ENCODE results near the gene MAPT.

Gene MAPT

DNA sequence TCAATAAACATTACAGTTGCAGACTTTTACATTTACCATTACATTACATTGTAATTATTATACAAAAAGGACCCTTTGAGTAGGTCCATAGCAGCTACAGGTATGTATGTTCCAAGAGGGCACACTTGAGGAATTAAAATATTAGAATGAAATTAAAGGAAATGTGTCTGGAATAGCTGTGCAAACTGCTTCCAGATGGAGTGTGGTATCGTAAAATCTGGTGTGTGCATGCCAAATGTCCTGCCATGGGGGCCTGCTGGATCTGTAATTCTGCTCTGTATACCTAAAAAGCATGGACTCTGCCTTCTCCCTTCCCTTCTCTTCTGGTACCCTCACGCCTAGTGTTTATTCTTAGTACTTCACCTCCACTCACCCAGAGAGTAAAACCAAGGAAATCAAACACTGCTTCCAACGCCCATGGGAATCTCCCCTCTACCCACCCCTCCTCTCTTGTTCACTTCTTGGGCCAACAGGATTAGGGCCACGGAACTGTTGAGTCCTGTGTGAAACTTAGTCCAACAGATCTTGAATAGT, 143.4 kb downstream of the MAPT start:
- TF ChIP-seq ZNF274 (IDR thresholded peaks at IDR 0.05; ENCODE audit: low read depth, low read length) (no peak), YY1 (IDR thresholded peaks at IDR 0.05; ENCODE audit: insufficient read depth, insufficient read length) (no peak), SUZ12 (IDR thresholded peaks at IDR 0.05; ENCODE audit: extremely low read depth, insufficient read depth, insufficient read length) (no peak)
- no peaks in the 10 kb centered on the region for H3K9me3 ChIP-seq (ENCODE audit: insufficient read depth, low read length)
- no peak overlapping the region for H3K9ac ChIP-seq (ENCODE audit: insufficient read length, low read depth)
- no peaks in the 10 kb centered on the region for H3K27me3 ChIP-seq (ENCODE audit: insufficient read depth, insufficient read length)
- no peak for DNase-seq (ENCODE audit: low read depth, low spot score)
- no peaks in the 10 kb centered on the region for H3K4me1 ChIP-seq (ENCODE audit: insufficient read depth, insufficient read length)
- no peak overlapping the region for H3K4me3 ChIP-seq (ENCODE audit: insufficient read length, low read depth)
- peaks cover 95% of the 10 kb centered on the region for H3K36me3 ChIP-seq (ENCODE audit: insufficient read depth, insufficient read length, low read length)

- Histone ChIP-seq H3K9ac (ENCODE audit: insufficient read length, low read depth) (no peak overlapping the region), H3K27me3 (ENCODE audit: insufficient read depth, insufficient read length) (no peaks in the 10 kb centered on the region), H3K9me3 (ENCODE audit: insufficient read depth, low read length) (no peaks in the 10 kb centered on the region), H3K4me1 (ENCODE audit: insufficient read depth, insufficient read length) (no peaks in the 10 kb centered on the region), H3K36me3 (ENCODE audit: insufficient read depth, insufficient read length, low read length) (peaks cover 95% of the 10 kb centered on the region), H3K4me3 (ENCODE audit: insufficient read length, low read depth) (no peak overlapping the region)
- TF ChIP-seq SUZ12 (IDR thresholded peaks at IDR 0.05; ENCODE audit: extremely low read depth, insufficient read depth, insufficient read length) (no peak), ZNF274 (IDR thresholded peaks at IDR 0.05; ENCODE audit: low read depth, low read length) (no peak), YY1 (IDR thresholded peaks at IDR 0.05; ENCODE audit: insufficient read depth, insufficient read length) (no peak)
- no peak for DNase-seq (ENCODE audit: low read depth, low spot score)
Observed at GRCh38 chr17:46038414-46038813, 144.1 kb downstream of the MAPT start.

GRCh38 chr17:46038937-46039336, 144.6 kb downstream of the MAPT start:
- Histone ChIP-seq H3K4me1 (ENCODE audit: insufficient read depth, insufficient read length) (no peaks in the 10 kb centered on the region), H3K27me3 (ENCODE audit: insufficient read depth, insufficient read length) (no peaks in the 10 kb centered on the region), H3K9ac (ENCODE audit: insufficient read length, low read depth) (no peak overlapping the region), H3K9me3 (ENCODE audit: insufficient read depth, low read length) (no peaks in the 10 kb centered on the region), H3K36me3 (ENCODE audit: insufficient read depth, insufficient read length, low read length) (peaks cover 95% of the 10 kb centered on the region), H3K4me3 (ENCODE audit: insufficient read length, low read depth) (no peak overlapping the region)
- TF ChIP-seq ZNF274 (IDR thresholded peaks at IDR 0.05; ENCODE audit: low read depth, low read length) (no peak), YY1 (IDR thresholded peaks at IDR 0.05; ENCODE audit: insufficient read depth, insufficient read length) (no peak), SUZ12 (IDR thresholded peaks at IDR 0.05; ENCODE audit: extremely low read depth, insufficient read depth, insufficient read length) (no peak)
- DNase-seq (ENCODE audit: low read depth, low spot score), result no peak

- no peak for TF ChIP-seq SUZ12 (IDR thresholded peaks at IDR 0.05; ENCODE audit: extremely low read depth, insufficient read depth, insufficient read length)
- TF ChIP-seq YY1 (IDR thresholded peaks at IDR 0.05; ENCODE audit: insufficient read depth, insufficient read length), result no peak
- no peak for TF ChIP-seq ZNF274 (IDR thresholded peaks at IDR 0.05; ENCODE audit: low read depth, low read length)
- H3K9ac ChIP-seq (ENCODE audit: insufficient read length, low read depth), result no peak overlapping the region
- H3K9me3 ChIP-seq (ENCODE audit: insufficient read depth, low read length), result no peaks in the 10 kb centered on the region
- H3K4me1 ChIP-seq (ENCODE audit: insufficient read depth, insufficient read length), result no peaks in the 10 kb centered on the region
- no peak for DNase-seq (ENCODE audit: low read depth, low spot score)
- H3K27me3 ChIP-seq (ENCODE audit: insufficient read depth, insufficient read length), result no peaks in the 10 kb centered on the region
- no peak overlapping the region for H3K4me3 ChIP-seq (ENCODE audit: insufficient read length, low read depth)
- H3K36me3 ChIP-seq (ENCODE audit: insufficient read depth, insufficient read length, low read length), result peaks cover 94% of the 10 kb centered on the region
Observed at GRCh38 chr17:46039592-46040186, 145.3 kb downstream of the MAPT start.

DNA sequence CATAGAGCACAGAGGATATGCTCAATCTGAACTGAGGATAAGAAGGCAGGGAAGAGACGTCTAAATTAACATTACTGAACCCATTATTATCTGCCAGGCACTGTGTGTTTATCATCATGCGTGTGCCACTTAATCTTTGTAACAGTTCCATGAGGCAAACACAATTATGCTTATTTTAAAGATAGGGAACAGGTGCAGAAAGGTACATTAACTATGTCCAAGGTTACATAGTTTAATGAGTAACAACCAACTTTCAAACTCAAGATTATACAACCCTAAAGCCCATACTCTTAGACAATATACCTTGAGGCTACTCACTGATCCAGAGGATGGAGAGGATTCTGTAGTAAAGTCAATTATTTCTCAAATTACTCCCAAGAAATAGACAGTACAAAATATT, 147.9 kb downstream of the MAPT start:
- H3K4me1 ChIP-seq (ENCODE audit: insufficient read depth, insufficient read length), result no peaks in the 10 kb centered on the region
- no peaks in the 10 kb centered on the region for H3K27me3 ChIP-seq (ENCODE audit: insufficient read depth, insufficient read length)
- H3K9me3 ChIP-seq (ENCODE audit: insufficient read depth, low read length), result no peaks in the 10 kb centered on the region
- peaks cover 84% of the 10 kb centered on the region for H3K36me3 ChIP-seq (ENCODE audit: insufficient read depth, insufficient read length, low read length)
- H3K9ac ChIP-seq (ENCODE audit: insufficient read length, low read depth), result no peak overlapping the region
- TF ChIP-seq SUZ12 (IDR thresholded peaks at IDR 0.05; ENCODE audit: extremely low read depth, insufficient read depth, insufficient read length) (no peak), YY1 (IDR thresholded peaks at IDR 0.05; ENCODE audit: insufficient read depth, insufficient read length) (no peak), ZNF274 (IDR thresholded peaks at IDR 0.05; ENCODE audit: low read depth, low read length) (no peak)
- H3K4me3 ChIP-seq (ENCODE audit: insufficient read length, low read depth), result no peak overlapping the region
- DNase-seq (ENCODE audit: low read depth, low spot score), result no peak

DNA sequence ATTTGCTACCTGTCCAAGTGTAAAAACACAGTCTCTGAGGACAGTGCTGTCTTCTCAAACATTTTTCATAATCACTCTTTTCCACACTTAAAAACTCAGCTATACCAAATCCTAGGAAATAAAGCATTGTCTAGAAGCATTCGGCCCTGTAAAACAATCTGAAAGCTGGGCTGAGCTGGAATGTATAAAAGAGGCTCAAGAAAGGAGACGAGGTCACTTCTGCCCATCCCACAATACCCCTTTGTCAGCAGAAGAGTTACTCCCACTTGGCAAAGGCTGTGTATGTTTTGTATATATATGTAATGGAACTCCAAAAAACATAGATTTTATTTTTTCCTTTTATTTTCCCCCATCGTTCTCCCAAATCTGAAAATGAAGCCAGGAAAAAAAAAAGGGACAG, 148.6 kb downstream of the MAPT start:
- no peaks in the 10 kb centered on the region for H3K4me1 ChIP-seq (ENCODE audit: insufficient read depth, insufficient read length)
- DNase-seq (ENCODE audit: low read depth, low spot score), result no peak
- TF ChIP-seq ZNF274 (IDR thresholded peaks at IDR 0.05; ENCODE audit: low read depth, low read length) (no peak), YY1 (IDR thresholded peaks at IDR 0.05; ENCODE audit: insufficient read depth, insufficient read length) (no peak), SUZ12 (IDR thresholded peaks at IDR 0.05; ENCODE audit: extremely low read depth, insufficient read depth, insufficient read length) (no peak)
- H3K9me3 ChIP-seq (ENCODE audit: insufficient read depth, low read length), result no peaks in the 10 kb centered on the region
- H3K36me3 ChIP-seq (ENCODE audit: insufficient read depth, insufficient read length, low read length), result peaks cover 84% of the 10 kb centered on the region
- H3K4me3 ChIP-seq (ENCODE audit: insufficient read length, low read depth), result no peak overlapping the region
- H3K9ac ChIP-seq (ENCODE audit: insufficient read length, low read depth), result no peak overlapping the region
- no peaks in the 10 kb centered on the region for H3K27me3 ChIP-seq (ENCODE audit: insufficient read depth, insufficient read length)

DNA sequence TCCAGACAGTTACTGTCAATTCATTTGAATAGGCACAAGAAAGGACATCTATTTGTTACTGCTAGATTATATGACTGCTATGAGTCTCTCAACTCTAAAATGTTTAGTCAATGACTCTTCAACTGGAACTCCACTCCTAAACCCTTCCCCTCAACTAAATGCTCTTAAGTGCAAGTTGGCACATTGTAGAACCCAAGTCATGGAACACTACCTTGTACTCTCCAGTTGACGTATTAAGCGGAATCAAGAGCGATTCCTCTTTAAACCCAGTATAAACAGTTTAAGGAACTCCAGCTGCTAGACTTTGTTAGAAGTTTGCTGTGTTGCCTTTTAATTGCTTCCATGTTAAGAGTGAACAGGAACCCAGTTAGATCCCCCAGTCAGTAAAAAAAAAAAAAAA, 149.3 kb downstream of the MAPT start:
- peaks cover 84% of the 10 kb centered on the region for H3K36me3 ChIP-seq (ENCODE audit: insufficient read depth, insufficient read length, low read length)
- H3K9ac ChIP-seq (ENCODE audit: insufficient read length, low read depth), result no peak overlapping the region
- no peaks in the 10 kb centered on the region for H3K4me1 ChIP-seq (ENCODE audit: insufficient read depth, insufficient read length)
- no peak overlapping the region for H3K4me3 ChIP-seq (ENCODE audit: insufficient read length, low read depth)
- DNase-seq (ENCODE audit: low read depth, low spot score), result no peak
- H3K27me3 ChIP-seq (ENCODE audit: insufficient read depth, insufficient read length), result no peaks in the 10 kb centered on the region
- no peaks in the 10 kb centered on the region for H3K9me3 ChIP-seq (ENCODE audit: insufficient read depth, low read length)
- TF ChIP-seq SUZ12 (IDR thresholded peaks at IDR 0.05; ENCODE audit: extremely low read depth, insufficient read depth, insufficient read length) (no peak), YY1 (IDR thresholded peaks at IDR 0.05; ENCODE audit: insufficient read depth, insufficient read length) (no peak), ZNF274 (IDR thresholded peaks at IDR 0.05; ENCODE audit: low read depth, low read length) (no peak)

Measured in NT2/D1 (cell line).